Neutrophil (primary cell): Measurements from ENCODE around the gene LAS1L.

Experiments
- H3K27ac ChIP-seq: fragments of 200-600 bp; sonication (generic); 2 replicates; pipeline ENCODE4 v1.5.1; 2016; ENCODE audit warnings: mild to moderate bottlenecking, moderate library complexity
- H3K27me3 ChIP-seq: fragments of 200-600 bp; sonication (generic); 2 replicates; pipeline ENCODE4 v1.6.0; 2016; ENCODE audit warnings: mild to moderate bottlenecking
- H3K36me3 ChIP-seq: fragments of 200-600 bp; sonication (generic); 2 replicates; pipeline ENCODE4 v1.5.1; 2017
- H3K4me1 ChIP-seq, 2 experiments: fragments of 200-600 bp in 1 of 2; sonication (generic) in 1 of 2; 1 replicate in 1 of 2; 2 replicates in 1 of 2; pipeline versions ENCODE4 v1.5.1 to v1.6.1; 2013 to 2016; ENCODE audit warnings: low read depth in 1 of 2, low read length in 1 of 2, mild to moderate bottlenecking in 1 of 2, moderate library complexity in 1 of 2; ENCODE audit not compliant: control insufficient read depth in 1 of 2, insufficient read depth in 1 of 2
- H3K4me3 ChIP-seq, 2 experiments: fragments of 200-600 bp in 1 of 2; sonication (generic) in 1 of 2; 1 replicate in 1 of 2; 2 replicates in 1 of 2; pipeline ENCODE4 v1.5.1; 2013 to 2016; ENCODE audit warnings: low read depth in 1 of 2, low read length in 1 of 2, mild to moderate bottlenecking in 1 of 2, moderate library complexity in 1 of 2
- H3K9me3 ChIP-seq: fragments of 200-600 bp; sonication (generic); 2 replicates; pipeline ENCODE4 v1.5.1; 2016
- CTCF ChIP-seq: fragments of 200-600 bp; sonication (generic); IDR thresholded peaks from 2 replicates; pipeline ENCODE4 v1.5.1; 2016; ENCODE audit warnings: antibody characterized with exemption

The LAS1L gene

GRCh38 chrX:65513610-65514009 is 21.0 kb downstream of the LAS1L start:
- Histone ChIP-seq H3K27me3 (no peaks in the 10 kb centered on the region), H3K27ac (no peak overlapping the region)

GRCh38 chrX:65509400-65509799 is 25.2 kb downstream of the LAS1L start:
- Histone ChIP-seq H3K36me3 (peaks cover 26% of the 10 kb centered on the region), H3K9me3 (no peaks in the 10 kb centered on the region), H3K4me1 (no peaks in the 10 kb centered on the region), H3K27ac (no peak overlapping the region), H3K27me3 (no peaks in the 10 kb centered on the region), H3K4me3 (no peak overlapping the region)
- TF ChIP-seq CTCF = no peak

More at GRCh38 chrX:65513610-65514009, 21.0 kb downstream of the LAS1L start:
- Histone ChIP-seq H3K9me3 (no peaks in the 10 kb centered on the region), H3K4me1 (no peaks in the 10 kb centered on the region), H3K36me3 (peaks cover 31% of the 10 kb centered on the region), H3K4me3 (no peak overlapping the region)
- TF ChIP-seq CTCF = no peak

- no peak for TF ChIP-seq CTCF
- no peaks in the 10 kb centered on the region for H3K4me1 ChIP-seq
- H3K9me3 ChIP-seq = no peaks in the 10 kb centered on the region
- peaks cover 25% of the 10 kb centered on the region for H3K36me3 ChIP-seq
- H3K4me3 ChIP-seq = no peak overlapping the region
- no peaks in the 10 kb centered on the region for H3K27me3 ChIP-seq
- no peak overlapping the region for H3K27ac ChIP-seq
These were observed 25.7 kb downstream of the LAS1L start for GRCh38 chrX:65508851-65509250.

- no peak for TF ChIP-seq CTCF
- Histone ChIP-seq H3K9me3 (no peaks in the 10 kb centered on the region), H3K4me1 (no peaks in the 10 kb centered on the region), H3K36me3 (no peaks in the 10 kb centered on the region), H3K27ac (no peak overlapping the region), H3K4me3 (no peak overlapping the region), H3K27me3 (no peaks in the 10 kb centered on the region)
These were observed 32.0 kb downstream of the LAS1L start for GRCh38 chrX:65502618-65503017.

GRCh38 chrX:65493431-65493830 is 41.2 kb downstream of the LAS1L start:
- no peak overlapping the region for H3K4me3 ChIP-seq
- no peaks in the 10 kb centered on the region for H3K9me3 ChIP-seq
- H3K36me3 ChIP-seq = no peaks in the 10 kb centered on the region
- no peak for TF ChIP-seq CTCF
- no peaks in the 10 kb centered on the region for H3K4me1 ChIP-seq
- no peaks in the 10 kb centered on the region for H3K27me3 ChIP-seq
- no peak overlapping the region for H3K27ac ChIP-seq

GRCh38 chrX:65491620-65492019 is 43.0 kb downstream of the LAS1L start:
- H3K9me3 ChIP-seq = no peaks in the 10 kb centered on the region
- H3K36me3 ChIP-seq = no peaks in the 10 kb centered on the region
- H3K27ac ChIP-seq = no peak overlapping the region
- no peak for TF ChIP-seq CTCF
- H3K4me3 ChIP-seq = no peak overlapping the region
- H3K4me1 ChIP-seq = no peaks in the 10 kb centered on the region
- H3K27me3 ChIP-seq = no peaks in the 10 kb centered on the region
